HG03064 (cell line): ENCODE results near the gene LYPD1.

Experiments used
- ATAC-seq: cut with Tn5 transposase; IDR thresholded peaks from one replicate; pipeline ENCODE4 v1.9.1; 2021; ENCODE audit warnings: low read depth; ENCODE audit not compliant: unreplicated experiment

Gene LYPD1

DNA sequence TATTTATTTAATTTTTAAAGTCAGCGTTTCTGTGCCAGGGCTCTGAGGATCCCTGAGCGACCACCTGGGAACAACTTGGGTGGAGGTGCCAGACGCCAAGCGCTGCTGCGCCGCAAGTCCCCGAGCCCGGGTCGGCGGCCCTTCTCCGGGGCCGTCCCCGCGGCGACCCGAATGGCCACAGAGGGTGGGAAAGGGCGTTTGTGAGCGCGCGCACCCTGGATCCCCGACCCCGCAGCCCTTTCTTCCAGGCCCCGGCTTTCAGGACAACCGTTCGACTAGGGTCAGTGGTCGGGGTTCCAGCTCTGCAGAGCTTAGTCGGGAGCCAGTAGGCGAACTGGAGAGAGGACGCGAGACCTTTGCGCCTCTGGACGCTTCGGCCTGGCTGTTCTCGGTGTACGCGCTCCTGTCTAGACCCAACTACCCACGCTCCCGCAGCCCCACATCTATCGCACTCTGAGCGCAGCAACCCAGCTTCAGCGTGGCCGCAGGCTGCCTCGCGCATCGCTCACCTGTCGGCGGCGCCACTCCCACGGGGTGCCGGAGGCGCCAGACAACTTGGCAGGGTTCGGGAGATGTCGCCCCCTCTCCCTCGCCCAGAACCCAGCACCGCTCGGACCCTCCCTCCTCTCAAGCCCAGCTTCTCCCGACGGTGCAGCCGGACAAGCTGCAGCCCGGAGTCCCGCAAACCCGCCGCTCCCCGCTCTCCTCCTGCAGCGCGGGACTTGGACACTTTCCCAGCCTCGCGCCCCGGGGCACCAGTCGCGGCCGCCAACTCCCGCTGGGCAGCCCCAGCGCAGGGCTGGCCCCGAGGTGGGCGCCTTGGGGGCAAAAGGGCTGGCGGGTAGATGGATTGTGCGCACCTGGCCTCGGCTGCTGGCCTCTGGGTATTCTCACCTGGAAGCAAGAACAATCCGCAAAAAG, 758 bp downstream of the LYPD1 start:
- ATAC-seq, result no peak

DNA sequence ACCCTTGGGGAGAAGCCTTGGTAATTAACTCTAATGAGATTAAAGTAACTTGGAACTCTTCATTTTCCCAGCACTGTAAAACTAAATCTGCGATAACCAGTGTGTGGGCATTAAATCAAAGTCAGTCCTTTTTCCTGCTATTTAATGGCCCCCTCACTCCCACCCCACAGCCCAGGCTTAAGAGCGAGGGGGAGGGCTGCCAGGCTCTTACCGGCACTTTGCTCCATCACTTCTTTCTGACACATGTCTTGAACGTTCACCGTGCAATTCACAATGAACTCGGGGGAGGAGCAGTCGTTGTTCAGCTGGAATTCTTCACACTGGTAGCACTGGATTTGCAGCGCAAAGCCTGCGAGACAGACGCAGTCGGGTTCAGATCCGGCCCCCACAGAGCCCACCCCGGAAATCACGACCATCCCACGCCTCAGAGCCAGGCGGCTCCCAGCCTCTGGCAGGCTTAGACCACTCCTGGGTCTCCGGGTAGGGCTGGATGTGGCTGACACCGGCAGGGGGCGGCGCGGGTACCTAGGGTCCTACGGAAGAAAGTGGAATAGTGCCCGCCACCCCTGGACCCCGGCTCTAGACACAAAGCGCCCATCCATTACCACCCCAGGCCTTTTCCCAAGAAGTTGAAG, 1.7 kb downstream of the LYPD1 start:
- no peak for ATAC-seq

DNA sequence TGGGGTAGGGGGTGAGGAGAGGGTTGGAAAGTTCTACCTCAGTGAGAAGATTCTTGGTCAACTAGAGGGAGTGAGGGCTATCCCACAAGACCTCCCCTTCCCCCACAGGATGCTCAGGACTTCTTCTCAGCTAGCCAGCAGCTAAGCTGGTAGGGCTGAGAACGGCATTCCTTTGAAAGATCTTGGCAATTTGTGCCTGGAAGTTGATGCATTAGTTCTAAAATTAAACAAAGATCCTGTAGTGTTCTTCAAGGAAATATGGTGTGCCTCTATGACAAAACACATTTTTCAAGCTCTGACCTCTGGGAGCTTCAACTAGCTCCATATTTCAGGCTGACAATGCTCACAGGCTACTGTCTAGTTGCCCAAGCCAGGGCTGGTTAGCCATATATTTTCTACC, 2.3 kb downstream of the LYPD1 start:
- no peak for ATAC-seq

DNA sequence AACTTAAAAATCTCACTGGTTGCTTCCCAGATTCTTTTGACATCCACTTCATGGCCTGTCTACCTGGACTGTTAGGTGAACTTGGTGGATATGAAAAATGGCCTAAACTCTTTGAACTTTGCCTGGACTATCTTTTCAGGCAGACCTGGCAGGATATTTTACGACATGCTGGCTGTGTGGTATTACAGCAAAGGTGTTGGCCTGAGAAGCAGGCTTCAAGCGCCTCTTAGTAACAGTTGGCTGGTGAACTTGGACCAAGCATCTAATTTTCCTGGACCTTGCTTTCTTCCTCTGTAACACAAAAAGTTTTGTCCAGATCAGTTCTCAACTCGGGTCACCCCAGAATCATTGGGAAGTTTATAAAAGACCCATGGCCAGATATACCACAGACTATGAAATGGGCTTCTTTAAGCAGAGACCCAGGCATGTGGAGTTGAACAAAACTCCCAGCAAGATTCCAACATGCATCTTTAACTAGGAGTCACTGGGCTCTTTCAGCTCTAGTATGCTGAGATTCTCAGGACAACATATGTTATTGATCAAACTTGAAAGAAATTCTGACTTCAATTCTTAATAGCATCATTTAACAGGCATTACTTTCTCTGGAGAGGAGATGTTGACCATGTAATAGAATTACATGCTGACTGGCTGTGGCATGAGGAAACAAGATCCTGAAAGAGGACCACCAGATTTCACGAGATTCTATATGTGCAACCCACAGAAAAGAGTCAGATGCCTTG, 4.4 kb downstream of the LYPD1 start:
- no peak for ATAC-seq

DNA sequence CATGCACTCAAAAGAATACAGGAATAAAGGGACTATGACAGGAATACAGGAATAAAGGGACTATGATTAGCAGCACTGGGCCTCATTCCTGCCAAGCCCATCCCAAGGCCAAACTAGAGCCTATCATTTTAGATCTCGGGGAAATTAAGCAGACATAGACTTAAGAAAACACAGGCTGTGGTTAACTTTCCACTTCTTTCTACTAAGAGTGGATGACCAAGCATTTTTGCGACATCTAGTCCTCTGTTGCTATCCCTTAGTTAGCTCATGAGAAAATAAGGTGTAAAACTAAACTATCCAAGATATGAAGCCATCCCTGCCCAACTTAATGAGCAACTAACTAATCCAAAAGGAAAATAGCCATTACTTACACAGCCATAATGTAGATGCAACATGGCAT, 5.9 kb downstream of the LYPD1 start:
- no peak for ATAC-seq

DNA sequence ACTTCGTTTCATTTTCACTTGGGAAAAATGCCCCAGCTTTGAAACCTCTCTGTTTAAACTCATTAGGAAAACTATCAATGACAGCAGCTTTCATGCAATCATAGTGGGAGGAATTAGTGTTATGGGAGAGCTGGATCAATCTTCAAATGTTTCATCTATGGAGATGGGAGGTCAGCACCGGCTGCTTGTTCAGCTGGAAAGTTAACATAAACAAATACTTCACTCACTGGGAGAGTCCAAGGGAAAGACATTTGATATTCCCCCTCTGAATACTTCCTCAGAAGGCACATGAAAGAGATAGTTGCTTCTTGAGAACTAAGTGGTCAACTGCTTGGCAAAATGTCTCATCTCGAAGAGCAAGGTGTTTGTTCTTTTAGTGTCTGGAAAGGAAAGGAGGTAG, 7.3 kb downstream of the LYPD1 start:
- no peak for ATAC-seq

DNA sequence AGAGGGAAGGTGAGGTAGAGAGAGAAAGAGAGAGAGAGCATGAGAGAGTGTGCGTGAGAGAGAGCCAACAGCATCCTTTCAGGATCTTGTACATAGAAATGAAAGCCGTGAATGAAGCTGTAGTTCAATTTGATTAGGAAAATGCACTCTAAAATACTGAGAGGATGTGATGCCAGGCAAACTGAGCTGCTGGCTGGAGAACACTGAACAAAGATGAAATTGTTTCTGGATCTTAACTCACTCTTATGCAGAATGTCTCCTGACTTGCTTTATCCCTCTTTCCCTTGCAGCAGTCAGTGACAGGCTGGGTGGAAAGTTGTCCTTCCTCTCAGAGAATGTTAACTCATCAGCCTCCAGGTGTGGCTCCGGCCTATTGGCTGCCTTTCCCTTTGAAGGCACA, 10.7 kb downstream of the LYPD1 start:
- ATAC-seq, result no peak

DNA sequence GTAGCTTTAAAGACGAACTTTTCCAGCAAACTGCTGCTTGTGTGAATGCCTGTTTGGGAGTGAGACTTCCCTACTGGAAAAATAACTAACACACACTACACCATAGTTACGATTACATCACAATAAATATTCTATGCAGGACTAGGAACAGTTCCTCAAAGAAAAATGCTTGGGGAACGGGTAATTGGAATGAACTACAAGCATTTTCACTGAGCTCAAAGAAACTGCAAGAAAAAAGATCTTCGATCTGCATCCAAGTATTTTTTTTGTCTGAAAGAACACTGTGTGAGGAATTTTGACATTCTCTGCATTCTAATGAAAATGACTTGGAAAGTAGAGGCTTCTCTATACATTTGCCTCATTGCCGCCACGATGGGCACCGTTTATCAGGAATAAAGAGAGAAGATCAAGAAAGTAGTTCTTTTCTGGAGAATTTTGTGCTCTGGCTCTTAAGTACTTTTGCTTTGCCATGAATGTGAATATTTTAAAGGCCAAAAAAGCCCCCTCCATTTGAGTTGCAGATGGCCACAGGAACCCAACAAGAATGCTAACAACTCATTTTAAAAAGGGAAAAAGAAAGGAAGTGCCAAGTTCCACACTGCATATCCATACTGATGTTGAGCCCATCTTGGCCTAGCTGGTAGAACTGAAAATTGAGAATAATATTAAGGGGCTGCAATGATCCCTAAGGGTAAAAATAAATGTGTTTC, 13.6 kb downstream of the LYPD1 start:
- ATAC-seq, result no peak

DNA sequence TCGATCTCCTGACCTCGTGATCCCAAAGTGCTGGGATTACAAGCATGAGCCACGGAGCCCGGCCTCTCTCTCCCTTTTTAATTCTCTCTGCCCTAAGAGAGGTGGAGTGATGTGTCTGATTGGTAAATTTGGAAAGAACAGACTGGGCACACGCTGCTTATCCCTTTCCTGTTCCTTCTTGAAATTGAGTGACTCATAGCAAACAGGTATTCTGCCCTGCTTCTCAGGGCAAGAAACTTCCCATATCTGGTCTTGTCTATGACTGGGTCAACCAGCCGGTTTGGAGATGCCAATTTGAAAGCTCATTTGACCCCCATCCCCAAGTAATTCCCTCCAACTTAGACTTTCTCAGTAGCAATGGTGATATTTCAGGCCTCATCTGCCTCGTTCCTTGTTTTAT, 15.0 kb downstream of the LYPD1 start:
- ATAC-seq, result no peak

DNA sequence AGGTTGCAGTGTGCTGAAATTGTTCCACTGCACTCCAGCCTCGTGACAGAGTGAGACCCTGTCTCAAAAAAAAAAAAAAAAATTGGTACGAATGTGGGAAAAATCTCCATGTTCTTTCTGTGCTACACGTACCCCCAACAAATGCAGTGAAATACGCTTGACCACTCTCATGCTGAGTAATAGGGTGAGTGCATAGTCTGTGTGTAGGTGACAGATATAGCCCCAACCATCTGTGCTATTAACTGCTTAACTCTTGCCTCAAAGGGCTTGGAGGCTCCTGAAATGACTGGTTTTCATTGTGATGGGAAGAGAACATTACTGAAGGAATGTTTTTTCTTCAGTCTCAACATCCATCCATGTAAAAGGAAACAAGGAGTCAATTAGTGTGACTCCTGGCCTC, 15.7 kb downstream of the LYPD1 start:
- no peak for ATAC-seq

DNA sequence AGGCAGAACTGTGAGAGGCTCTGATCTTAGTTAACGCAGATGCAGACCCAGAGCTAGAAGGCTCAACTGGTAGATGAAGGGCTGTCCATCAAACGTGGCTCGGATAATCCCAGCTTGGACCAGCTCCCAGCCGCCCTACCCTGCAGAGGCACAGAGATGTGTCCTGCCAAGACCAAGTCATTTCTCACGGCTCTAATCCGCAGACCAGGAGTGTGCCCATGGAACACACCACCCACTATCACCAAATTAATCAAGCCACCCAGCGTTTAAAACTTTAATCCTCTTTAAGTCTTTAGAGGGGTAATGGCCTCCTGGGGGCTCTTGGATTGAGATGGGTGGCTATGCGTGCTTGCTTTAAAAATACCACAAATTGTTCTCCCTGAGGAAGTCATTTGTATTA, 17.5 kb downstream of the LYPD1 start:
- ATAC-seq, result no peak

DNA sequence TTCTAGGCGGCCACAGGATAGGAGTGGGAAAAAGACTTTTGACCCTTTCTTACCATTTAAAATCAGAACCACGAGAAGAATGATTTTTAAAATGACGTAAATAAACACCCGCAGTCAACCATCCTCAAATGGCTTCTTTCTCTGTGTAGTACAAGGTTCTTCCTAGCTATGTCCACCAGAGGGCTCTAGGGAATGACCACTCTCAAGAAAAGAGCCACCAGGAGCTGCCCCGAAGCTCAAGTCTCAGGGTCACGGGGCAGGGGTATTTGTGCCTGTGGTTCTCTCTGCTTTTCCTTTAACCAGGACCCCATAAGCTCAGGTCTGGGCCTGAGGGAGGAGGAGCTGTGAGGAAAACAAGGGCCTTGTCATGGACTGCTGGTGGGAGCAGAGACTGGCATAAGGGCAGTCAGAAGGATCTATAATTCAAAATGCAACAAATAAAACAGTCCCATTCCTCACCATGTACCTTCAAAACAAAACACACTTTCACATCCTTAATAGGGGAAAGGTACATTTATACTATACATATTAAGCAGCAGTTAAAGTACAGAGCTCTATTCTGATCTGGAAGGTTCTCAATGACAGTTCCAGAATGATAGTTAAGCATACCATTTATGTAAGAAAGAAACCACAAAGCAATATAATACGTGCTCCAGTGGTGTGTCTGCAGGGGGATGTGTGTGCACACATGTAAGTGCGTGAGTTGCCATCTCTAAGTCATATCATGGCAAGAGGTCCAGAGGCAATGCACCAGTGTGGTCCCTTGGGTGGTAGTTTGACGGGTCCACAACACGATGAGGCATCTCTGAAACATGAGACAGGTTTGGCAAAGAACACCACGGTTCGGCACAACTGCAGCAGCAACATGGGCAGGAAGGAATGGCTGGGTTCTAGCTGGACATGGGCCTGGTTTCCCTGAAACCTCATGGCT, 18.6 kb downstream of the LYPD1 start:
- no peak for ATAC-seq

DNA sequence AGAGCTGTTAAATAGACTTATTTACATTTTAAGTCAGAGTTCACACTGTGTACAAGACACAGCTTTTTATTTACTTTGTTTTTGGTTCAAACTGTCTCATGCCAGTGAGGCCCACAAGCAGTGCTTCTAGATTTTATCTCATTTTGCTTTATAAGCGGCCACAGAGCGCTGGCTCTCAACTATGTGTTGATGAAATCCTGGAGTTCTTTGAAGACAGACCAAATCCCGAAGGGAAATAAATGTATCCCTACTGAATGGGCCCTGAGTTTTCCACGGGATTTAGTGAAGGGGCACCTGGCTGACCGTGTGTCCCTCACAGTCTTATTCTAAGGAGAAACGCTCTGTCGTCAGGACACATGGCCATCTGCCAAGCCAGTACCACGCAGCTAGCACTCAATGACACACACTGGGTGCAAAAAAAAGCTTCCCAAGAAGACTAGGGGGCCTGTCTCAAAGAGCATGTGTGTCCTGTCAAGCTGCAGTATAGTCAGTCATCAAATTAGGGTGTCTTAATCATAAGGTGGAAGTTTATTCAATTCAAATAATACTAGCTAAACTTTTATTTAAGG, 23.4 kb downstream of the LYPD1 start:
- ATAC-seq, result no peak

DNA sequence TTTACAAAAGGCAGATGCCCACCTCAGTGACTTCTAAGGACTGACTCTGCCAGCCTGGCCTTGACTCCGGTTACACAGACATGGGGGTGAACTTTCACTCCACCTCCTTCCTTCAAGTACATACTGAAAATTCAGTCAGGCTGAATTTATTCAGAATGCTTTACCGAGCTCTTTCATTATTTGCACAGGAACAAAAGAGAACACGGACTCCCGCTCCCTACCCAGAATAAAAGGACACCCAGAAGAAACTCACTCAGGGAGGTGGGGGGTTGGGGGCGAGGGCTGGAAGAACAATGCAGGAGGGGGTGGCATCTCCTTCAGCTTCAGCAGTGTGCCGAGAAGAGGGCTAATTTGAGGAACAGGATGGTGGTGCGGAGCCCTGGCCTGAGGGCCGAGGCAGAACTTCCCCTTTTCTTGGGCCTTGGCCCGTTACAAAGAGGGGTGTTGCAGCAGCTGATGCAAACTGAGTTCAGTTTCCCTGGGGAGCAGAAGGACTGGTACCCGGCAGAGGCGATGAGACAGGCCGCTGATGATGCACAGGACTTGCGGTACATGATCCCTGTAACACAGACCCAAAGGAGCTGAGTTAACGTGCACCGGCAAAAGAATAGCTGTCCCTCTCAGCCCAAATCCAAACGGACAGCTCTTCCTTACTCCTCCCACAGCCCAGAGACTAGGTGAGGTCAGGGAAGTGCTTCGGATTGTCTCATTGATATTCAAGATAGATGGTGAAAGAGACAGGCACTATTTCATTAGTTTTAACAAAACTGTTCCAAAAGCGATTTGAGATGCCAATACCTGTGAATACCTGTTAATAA, 24.1 kb downstream of the LYPD1 start:
- ATAC-seq, result no peak

DNA sequence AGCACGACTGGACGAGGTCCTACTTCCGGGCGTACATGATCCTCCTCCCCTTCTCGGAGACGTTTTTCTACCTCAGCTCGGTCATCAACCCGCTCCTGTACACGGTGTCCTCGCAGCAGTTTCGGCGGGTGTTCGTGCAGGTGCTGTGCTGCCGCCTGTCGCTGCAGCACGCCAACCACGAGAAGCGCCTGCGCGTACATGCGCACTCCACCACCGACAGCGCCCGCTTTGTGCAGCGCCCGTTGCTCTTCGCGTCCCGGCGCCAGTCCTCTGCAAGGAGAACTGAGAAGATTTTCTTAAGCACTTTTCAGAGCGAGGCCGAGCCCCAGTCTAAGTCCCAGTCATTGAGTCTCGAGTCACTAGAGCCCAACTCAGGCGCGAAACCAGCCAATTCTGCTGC, 24.8 kb downstream of the LYPD1 start:
- ATAC-seq, result no peak

DNA sequence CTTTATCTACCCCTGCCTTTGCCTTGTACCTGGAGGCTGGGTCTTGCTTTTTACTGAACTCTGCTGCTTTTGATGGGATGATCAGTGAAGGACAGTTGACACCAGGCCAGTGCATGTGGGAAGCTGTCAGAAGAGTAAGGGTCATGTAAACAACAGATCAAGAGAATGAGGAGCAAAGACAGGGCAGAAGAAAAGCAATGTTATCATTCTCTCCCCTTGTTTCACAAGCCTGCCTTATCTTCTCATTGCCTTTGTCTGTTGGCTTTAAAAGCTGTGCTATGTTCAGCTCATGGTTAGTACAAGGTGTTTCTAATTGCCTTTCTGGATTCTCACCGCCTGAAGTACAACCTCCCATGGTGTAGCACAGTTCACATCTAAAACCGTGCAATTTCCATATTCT, 27.6 kb downstream of the LYPD1 start:
- ATAC-seq, result no peak

DNA sequence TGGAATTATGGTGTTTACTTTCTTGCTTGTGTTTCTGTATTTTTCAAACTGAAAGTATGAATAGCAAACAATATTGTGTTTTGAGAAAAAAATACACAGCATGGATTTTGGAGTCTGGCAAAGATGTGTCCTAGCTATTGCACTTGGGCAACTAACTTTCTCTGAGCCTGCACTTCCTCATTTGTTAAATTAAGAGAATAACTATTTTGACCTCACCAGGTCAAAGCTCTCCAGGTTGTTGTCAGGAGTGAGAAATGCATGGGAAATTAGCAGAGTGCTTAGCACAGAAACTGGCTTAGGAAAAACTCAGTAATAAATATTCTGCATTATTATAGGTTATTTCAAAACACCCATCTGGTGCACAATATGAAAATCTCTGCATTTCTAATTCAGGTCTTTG, 28.2 kb downstream of the LYPD1 start:
- ATAC-seq, result no peak

DNA sequence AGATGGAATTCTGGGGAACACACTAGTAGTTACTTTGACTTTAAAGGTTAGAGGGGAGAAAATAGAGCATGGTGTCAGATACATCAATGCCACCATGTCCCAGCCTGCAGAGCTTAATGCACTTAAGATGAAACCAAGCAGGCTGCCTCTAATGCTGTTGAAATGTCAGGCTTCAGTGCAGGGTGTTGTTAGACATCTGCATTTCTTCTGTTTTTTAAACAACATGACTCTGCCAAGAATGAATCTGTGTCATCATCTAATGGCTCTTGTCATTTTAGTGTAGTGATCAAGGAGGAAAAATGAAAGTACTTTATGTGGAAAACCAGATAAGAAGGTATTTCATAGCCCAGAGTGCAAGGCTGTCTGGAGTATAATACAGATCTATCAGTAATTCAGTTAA, 29.9 kb downstream of the LYPD1 start:
- no peak for ATAC-seq
